DND-41 (cell line): ENCODE measurements around the gene MSH3.

Experiments used
- ATAC-seq: fragments of 200-7000 bp; cut with Tn5 transposase; 3 replicates; pipeline ENCODE4 v1.9.1; 2021; ENCODE audit warnings: low read depth; ENCODE audit not compliant: insufficient read depth
- DNase-seq: peaks from one replicate; pipeline ENCODE4 v3.0.0-alpha.2; 2020
- H2AFZ ChIP-seq: 2 replicates; pipeline ENCODE4 v1.6.0; 2012; ENCODE audit warnings: low read depth, low read length
- H3K27ac ChIP-seq: 2 replicates; pipeline ENCODE4 v1.5.1; 2012; ENCODE audit warnings: low read length, inconsistent platforms
- H3K27me3 ChIP-seq: fragments of 200-600 bp; sonication (generic); 2 replicates; pipeline ENCODE4 v1.6.0; 2012; ENCODE audit warnings: low read length, mild to moderate bottlenecking, inconsistent platforms; ENCODE audit not compliant: insufficient read depth, poor library complexity
- H3K36me3 ChIP-seq: 2 replicates; pipeline ENCODE4 v1.5.1; 2012; ENCODE audit warnings: low read length, inconsistent platforms; ENCODE audit not compliant: insufficient read depth
- H3K4me1 ChIP-seq: 2 replicates; pipeline ENCODE4 v1.5.1; 2012; ENCODE audit warnings: mild to moderate bottlenecking, low read length; ENCODE audit not compliant: insufficient read depth
- H3K4me2 ChIP-seq: 2 replicates; pipeline ENCODE4 v1.6.0; 2012; ENCODE audit warnings: mild to moderate bottlenecking, moderate library complexity, low read length, inconsistent platforms; ENCODE audit not compliant: insufficient read depth
- H3K4me3 ChIP-seq, 2 experiments: fragments of 200-600 bp in 1 of 2; shearing (Covaris generic) in 1 of 2; 2 replicates each; pipeline ENCODE4 v1.5.1; 2012 to 2016; ENCODE audit warnings: inconsistent platforms in 2 of 2, low read length in 2 of 2, mild to moderate bottlenecking in 2 of 2, low read depth in 1 of 2, moderate library complexity in 1 of 2
- H3K79me2 ChIP-seq: 2 replicates; pipeline ENCODE4 v1.6.0; 2012; ENCODE audit warnings: low read length, inconsistent platforms; ENCODE audit not compliant: insufficient read depth
- H3K9ac ChIP-seq: 2 replicates; pipeline ENCODE4 v1.6.0; 2012; ENCODE audit warnings: low read depth, mild to moderate bottlenecking, inconsistent platforms, low read length, moderate library complexity
- H3K9me3 ChIP-seq: 2 replicates; pipeline ENCODE4 v1.5.1; 2012; ENCODE audit warnings: low read length, moderate library complexity, mild to moderate bottlenecking, inconsistent platforms; ENCODE audit not compliant: insufficient read depth, severe bottlenecking
- H4K20me1 ChIP-seq: 2 replicates; pipeline ENCODE4 v1.6.0; 2012; ENCODE audit warnings: low read length; ENCODE audit not compliant: insufficient read depth
- EZH2 ChIP-seq: IDR thresholded peaks from 3 replicates; pipeline ENCODE4 v1.6.1; 2012; ENCODE audit warnings: borderline replicate concordance, low read depth, mild to moderate bottlenecking, moderate library complexity, low read length, inconsistent platforms; ENCODE audit not compliant: severe bottlenecking
- TF ChIP-seq, protein P1 (sequence below): IDR thresholded peaks from 2 replicates; pipeline ENCODE4 v1.5.1; 2012; ENCODE audit warnings: borderline replicate concordance, low read length, moderate library complexity, mild to moderate bottlenecking; ENCODE audit not compliant: poor library complexity, severe bottlenecking; ENCODE audit errors: extremely low read depth

MSH3 gene

DNA sequence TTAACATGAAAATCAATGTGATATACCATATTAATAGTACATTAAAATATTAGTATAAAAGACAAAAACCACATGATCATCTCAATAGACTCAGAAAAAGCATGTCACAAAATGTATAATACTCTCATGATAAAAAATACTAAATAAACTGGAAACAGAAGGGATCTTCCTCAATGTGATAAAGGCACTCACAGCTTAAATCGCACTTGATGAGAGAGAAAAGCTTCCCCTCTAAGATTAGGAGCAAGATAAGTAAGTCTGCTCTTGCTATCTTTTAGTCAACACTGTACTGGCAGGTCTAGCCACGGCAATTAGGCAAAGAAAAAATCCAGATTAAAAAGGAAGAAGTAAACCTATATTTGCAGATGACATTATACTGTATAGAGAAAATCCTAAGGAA is 21.8 kb upstream of the MSH3 start:
- Histone ChIP-seq H3K4me2 (no peak overlapping the region), H4K20me1 (no peaks in the 10 kb centered on the region; the same call in 1 of the 2 replicates), H3K4me3 (no peak overlapping the region), H3K9me3 (no peaks in the 10 kb centered on the region), H3K79me2 (peaks cover 2% of the 10 kb centered on the region; the same call in 1 of the 2 replicates), H3K36me3 (peaks cover 88% of the 10 kb centered on the region), H3K27me3 (no peaks in the 10 kb centered on the region), H3K27ac (no peak overlapping the region), H3K4me1 (no peaks in the 10 kb centered on the region), H2AFZ (no peak overlapping the region), H3K9ac (no peak overlapping the region)
- no peak for DNase-seq
- no peak for ATAC-seq
- TF ChIP-seq, protein P1, sequence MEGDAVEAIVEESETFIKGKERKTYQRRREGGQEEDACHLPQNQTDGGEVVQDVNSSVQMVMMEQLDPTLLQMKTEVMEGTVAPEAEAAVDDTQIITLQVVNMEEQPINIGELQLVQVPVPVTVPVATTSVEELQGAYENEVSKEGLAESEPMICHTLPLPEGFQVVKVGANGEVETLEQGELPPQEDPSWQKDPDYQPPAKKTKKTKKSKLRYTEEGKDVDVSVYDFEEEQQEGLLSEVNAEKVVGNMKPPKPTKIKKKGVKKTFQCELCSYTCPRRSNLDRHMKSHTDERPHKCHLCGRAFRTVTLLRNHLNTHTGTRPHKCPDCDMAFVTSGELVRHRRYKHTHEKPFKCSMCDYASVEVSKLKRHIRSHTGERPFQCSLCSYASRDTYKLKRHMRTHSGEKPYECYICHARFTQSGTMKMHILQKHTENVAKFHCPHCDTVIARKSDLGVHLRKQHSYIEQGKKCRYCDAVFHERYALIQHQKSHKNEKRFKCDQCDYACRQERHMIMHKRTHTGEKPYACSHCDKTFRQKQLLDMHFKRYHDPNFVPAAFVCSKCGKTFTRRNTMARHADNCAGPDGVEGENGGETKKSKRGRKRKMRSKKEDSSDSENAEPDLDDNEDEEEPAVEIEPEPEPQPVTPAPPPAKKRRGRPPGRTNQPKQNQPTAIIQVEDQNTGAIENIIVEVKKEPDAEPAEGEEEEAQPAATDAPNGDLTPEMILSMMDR: no peak
- TF ChIP-seq EZH2: no peak

DNA sequence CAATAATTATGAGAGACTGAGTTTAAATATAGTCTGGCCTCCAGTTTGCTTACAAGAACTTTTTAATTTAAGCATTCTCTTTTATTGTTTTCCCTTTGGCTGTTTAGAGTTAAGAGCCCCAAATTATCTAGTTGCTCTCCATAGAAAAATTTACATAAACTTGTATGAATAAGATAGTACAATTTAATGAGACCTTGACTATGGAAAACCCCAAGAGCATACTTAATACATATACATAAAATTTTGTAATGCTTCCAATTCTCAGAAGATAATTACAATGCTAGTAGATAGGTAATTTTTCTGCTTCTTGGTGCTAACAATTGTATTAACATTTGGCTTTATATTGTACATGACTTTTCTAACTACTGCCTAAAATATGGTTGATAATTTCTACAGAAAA is 20.3 kb upstream of the MSH3 start:
- Histone ChIP-seq H3K27me3 (no peaks in the 10 kb centered on the region), H4K20me1 (peaks cover 5% of the 10 kb centered on the region; the same call in 1 of the 2 replicates), H3K9ac (no peak overlapping the region), H3K4me2 (no peak overlapping the region), H3K9me3 (no peaks in the 10 kb centered on the region), H3K27ac (no peak overlapping the region), H3K4me3 (no peak overlapping the region), H2AFZ (no peak overlapping the region), H3K4me1 (no peaks in the 10 kb centered on the region), H3K36me3 (peaks cover 95% of the 10 kb centered on the region), H3K79me2 (peaks cover 7% of the 10 kb centered on the region; the same call in 1 of the 2 replicates)
- ATAC-seq: no peak
- no peak for TF ChIP-seq EZH2
- TF ChIP-seq, protein P1: no peak
- DNase-seq: no peak

DNA sequence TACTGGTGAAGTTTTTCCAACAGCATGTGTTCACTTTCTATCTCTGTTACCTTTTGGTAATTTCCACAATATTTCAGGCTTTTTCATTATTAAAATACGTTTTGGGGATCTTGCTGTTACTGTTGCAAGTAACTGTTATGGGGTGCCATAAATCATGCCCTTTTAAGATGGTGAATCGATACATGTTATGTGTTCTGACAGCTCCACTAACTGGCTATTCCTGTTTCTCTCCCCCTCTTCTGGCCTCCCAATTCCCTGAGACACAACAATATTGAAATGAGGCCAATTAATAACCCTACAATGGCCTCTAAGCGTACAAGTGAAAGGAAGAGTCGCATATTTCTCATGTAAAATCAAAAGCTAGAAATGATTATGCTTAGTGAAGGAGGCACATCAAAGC is 13.1 kb upstream of the MSH3 start:
- H3K36me3 ChIP-seq: peaks cover 63% of the 10 kb centered on the region
- ATAC-seq: no peak

More for the DNA sequence above, 13.1 kb upstream of the MSH3 start:
- Histone ChIP-seq H3K4me3 (no peak overlapping the region), H3K27ac (no peak overlapping the region), H4K20me1 (peaks cover 25% of the 10 kb centered on the region; the same call in 1 of the 2 replicates), H3K4me1 (no peaks in the 10 kb centered on the region), H3K9me3 (no peaks in the 10 kb centered on the region), H3K27me3 (no peaks in the 10 kb centered on the region), H3K9ac (no peak overlapping the region), H3K4me2 (no peak overlapping the region), H2AFZ (no peak overlapping the region), H3K79me2 (peaks cover 57% of the 10 kb centered on the region)
- TF ChIP-seq, protein P1: no peak
- no peak for TF ChIP-seq EZH2
- no peak for DNase-seq
